Endodermal cell (in vitro differentiated cells): ENCODE results near the gene RIMKLA. TPM values are rescaled to one million over a fixed set of nuclear protein-coding genes. Genes with fewer than 3 reads are reported as not detected.

Experiments
- DNase-seq: peaks from one replicate; pipeline ENCODE4 v3.0.0-alpha.2; 2017
- H3K27ac ChIP-seq: 2 replicates; pipeline ENCODE4 v1.5.1; 2013; ENCODE audit warnings: mild to moderate bottlenecking, low read depth, low read length, moderate library complexity
- H3K27me3 ChIP-seq: 2 replicates; pipeline ENCODE4 v1.6.1; 2013; ENCODE audit warnings: mild to moderate bottlenecking, low read length, moderate library complexity; ENCODE audit not compliant: insufficient read depth, control insufficient read depth, poor library complexity, severe bottlenecking
- H3K36me3 ChIP-seq: 2 replicates; pipeline ENCODE4 v1.7.0; 2013; ENCODE audit warnings: mild to moderate bottlenecking, low read length, moderate library complexity; ENCODE audit not compliant: control insufficient read depth, insufficient read depth
- H3K4me1 ChIP-seq: one replicate; pipeline ENCODE4 v1.7.0; 2013; ENCODE audit warnings: low read length; ENCODE audit not compliant: control insufficient read depth, insufficient read depth
- H3K4me3 ChIP-seq: 2 replicates; pipeline ENCODE4 v1.5.1; 2013; ENCODE audit warnings: mild to moderate bottlenecking, low read length, moderate library complexity
- H3K9ac ChIP-seq: 2 replicates; pipeline ENCODE4 v1.6.1; 2013; ENCODE audit warnings: mild to moderate bottlenecking, low read length, moderate library complexity; ENCODE audit not compliant: poor library complexity, severe bottlenecking; ENCODE audit errors: extremely low read depth
- H3K9me3 ChIP-seq: 2 replicates; pipeline ENCODE4 v1.6.1; 2013; ENCODE audit warnings: mild to moderate bottlenecking, low read length, moderate library complexity; ENCODE audit not compliant: control insufficient read depth
- H3K27ac Mint-ChIP-seq: 2 replicates; pipeline ENCODE4 v1.8.0; 2020; ENCODE audit warnings: mixed read lengths
- H3K27me3 Mint-ChIP-seq: 2 replicates; pipeline ENCODE4 v1.8.0; 2021; ENCODE audit warnings: mild to moderate bottlenecking, mixed read lengths; ENCODE audit not compliant: insufficient read depth
- H3K36me3 Mint-ChIP-seq: 2 replicates; pipeline ENCODE4 v1.8.0; 2020; ENCODE audit warnings: low read depth, mixed read lengths
- H3K4me1 Mint-ChIP-seq: 2 replicates; pipeline ENCODE4 v1.8.0; 2020; ENCODE audit warnings: mixed read lengths
- H3K4me3 Mint-ChIP-seq: 2 replicates; pipeline ENCODE4 v1.8.0; 2020; ENCODE audit warnings: mild to moderate bottlenecking, moderate library complexity, mixed read lengths
- H3K9me3 Mint-ChIP-seq: 2 replicates; pipeline ENCODE4 v1.8.0; 2020; ENCODE audit warnings: mild to moderate bottlenecking, mixed read lengths
- CTCF ChIP-seq: fragments of 200-600 bp; sonication (generic); conservative IDR thresholded peaks from 2 replicates; pipeline ENCODE4 v1.5.0; 2021; ENCODE audit warnings: antibody characterized with exemption, mild to moderate bottlenecking
- WGBS, 2 experiments: methylation state at CpG; one replicate each; pipeline versions ENCODE4 v1.1.5 to v1.1.7; 2013; ENCODE audit warnings: missing lambda C conversion rate in 2 of 2, mixed read lengths in 1 of 2; ENCODE audit not compliant: insufficient coverage in 1 of 2, insufficient read length in 1 of 2; 5-methylcytosine and 5-hydroxymethylcytosine counted together
- total RNA-seq, 2 donors: library from RNA; stranded (reverse); fragmentation: NEBNext Ultra II Directional in 1 of 2; extraction: Animal tissue kit (Norgen Biotek cat#: 25700) in 1 of 2; gene quantifications; 2 replicates in 1 of 2; 3 replicates in 1 of 2; pipeline ENCODE4 v1.2.1, GENCODE V29; 2021

RIMKLA gene
- total RNA-seq, 2 donors from 2014 or later = 0.73 to 1.9 TPM

GRCh38 chr1:42334240-42335049 is 46.1 kb upstream of the RIMKLA start:
- TF ChIP-seq CTCF = peak; percentile 14
- peak overlapping the region; percentile 89 for H3K27ac ChIP-seq
- H3K36me3 Mint-ChIP-seq = peaks cover 3% of the 10 kb centered on the region
- peaks cover 51% of the 10 kb centered on the region for H3K4me1 Mint-ChIP-seq
- peaks cover 6% of the 10 kb centered on the region for H3K4me1 ChIP-seq
- H3K9me3 Mint-ChIP-seq = no peaks in the 10 kb centered on the region
- DNase-seq = peak; percentile 85
- no peaks in the 10 kb centered on the region for H3K36me3 ChIP-seq
- H3K4me3 ChIP-seq = peak overlapping the region; percentile 84
- peak overlapping the region; percentile 77 for H3K4me3 Mint-ChIP-seq
- no peaks in the 10 kb centered on the region for H3K27me3 Mint-ChIP-seq
- peak overlapping the region; percentile 90 for H3K27ac Mint-ChIP-seq
- H3K27me3 ChIP-seq = no peaks in the 10 kb centered on the region
- H3K9ac ChIP-seq = peak overlapping the region; percentile 96
- no peaks in the 10 kb centered on the region for H3K9me3 ChIP-seq
- WGBS, 2 experiments = 0 to 2% methylated on average over 15 to 58 of the region's 58 CpGs

- H3K9me3 Mint-ChIP-seq = no peaks in the 10 kb centered on the region
- Histone ChIP-seq H3K9me3 (no peaks in the 10 kb centered on the region), H3K36me3 (no peaks in the 10 kb centered on the region), H3K27ac (peak within 1 kb of the TSS; percentile 89), H3K4me3 (peak within 1 kb of the TSS; percentile 84), H3K4me1 (peaks cover 6% of the 10 kb centered on the region), H3K27me3 (no peaks in the 10 kb centered on the region), H3K9ac (peak within 1 kb of the TSS; percentile 96)
- peak; percentile 97 for DNase-seq
- no peak for TF ChIP-seq CTCF
- H3K36me3 Mint-ChIP-seq = peaks cover 3% of the 10 kb centered on the region
- peaks cover 55% of the 10 kb centered on the region for H3K4me1 Mint-ChIP-seq
- no peaks in the 10 kb centered on the region for H3K27me3 Mint-ChIP-seq
- peak within 1 kb of the TSS; percentile 77 for H3K4me3 Mint-ChIP-seq
- peak within 1 kb of the TSS; percentile 90 for H3K27ac Mint-ChIP-seq
- 0% methylated on average over 79 of the region's 79 CpGs; no CpG with 5 or more reads in 1 of the 2 experiments for WGBS, 2 experiments
Observed at GRCh38 chr1:42335050-42335808, 45.4 kb upstream of the RIMKLA start, which contains the start of gene FOXJ3. Gene FOXJ3, minus strand, starts transcription at chr1:42335235. Its CDS starts 24,142 bp downstream, at chr1:42311093.

- H3K4me1 Mint-ChIP-seq = peaks cover 61% of the 10 kb centered on the region
- H3K27me3 Mint-ChIP-seq = no peaks in the 10 kb centered on the region
- peak overlapping the region; percentile 77 for H3K4me3 Mint-ChIP-seq
- peak overlapping the region; percentile 79 for H3K27ac Mint-ChIP-seq
- Histone ChIP-seq H3K27me3 (no peaks in the 10 kb centered on the region), H3K27ac (peak overlapping the region; percentile 47), H3K9me3 (no peaks in the 10 kb centered on the region), H3K4me1 (peaks cover 6% of the 10 kb centered on the region), H3K4me3 (peak overlapping the region; percentile 84), H3K9ac (peak overlapping the region; percentile 96), H3K36me3 (no peaks in the 10 kb centered on the region)
- no peak for DNase-seq
- TF ChIP-seq CTCF = no peak
- H3K36me3 Mint-ChIP-seq = no peaks in the 10 kb centered on the region
- 21 to 32% methylated on average over 4 to 9 of the region's 9 CpGs for whole genome bisulfite sequencing, 2 experiments
- no peaks in the 10 kb centered on the region for H3K9me3 Mint-ChIP-seq
Observed at GRCh38 chr1:42335809-42336518, 44.6 kb upstream of the RIMKLA start.
